IPS-NIHi11 (cell line): Measurements from ENCODE around the gene GNG4.
A peak's percentile ranks its signal among the peaks of the same experiment; 100 is the strongest.

Experiments
- DNase-seq: peaks from one replicate; pipeline ENCODE4 v3.0.0; 2012; ENCODE audit warnings: mixed read lengths, low spot score

GNG4 gene

GRCh38 chr1:235527196-235527814, 122.3 kb downstream of the GNG4 start:
- DNase-seq, result no peak

DNA sequence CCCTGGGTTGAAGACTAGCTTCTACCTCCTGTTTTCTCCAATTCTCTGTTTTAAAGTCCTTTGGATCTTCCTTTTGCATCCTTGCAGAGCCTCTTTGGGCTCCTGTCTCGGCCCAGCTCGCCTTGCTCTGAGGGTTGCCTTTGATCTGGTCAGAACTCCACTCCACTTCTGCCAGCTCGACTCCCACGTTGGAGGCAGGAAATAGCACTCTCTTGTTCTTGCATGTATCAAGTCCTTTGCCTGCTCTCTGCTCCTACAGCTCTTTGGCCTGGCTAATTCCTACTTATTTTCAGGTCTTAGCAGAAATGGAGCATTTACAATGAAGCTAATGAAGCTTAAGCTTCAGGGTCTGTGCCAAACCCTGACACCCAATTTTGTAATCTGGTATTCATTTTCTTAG, 124.3 kb downstream of the GNG4 start:
- DNase-seq, result no peak

DNA sequence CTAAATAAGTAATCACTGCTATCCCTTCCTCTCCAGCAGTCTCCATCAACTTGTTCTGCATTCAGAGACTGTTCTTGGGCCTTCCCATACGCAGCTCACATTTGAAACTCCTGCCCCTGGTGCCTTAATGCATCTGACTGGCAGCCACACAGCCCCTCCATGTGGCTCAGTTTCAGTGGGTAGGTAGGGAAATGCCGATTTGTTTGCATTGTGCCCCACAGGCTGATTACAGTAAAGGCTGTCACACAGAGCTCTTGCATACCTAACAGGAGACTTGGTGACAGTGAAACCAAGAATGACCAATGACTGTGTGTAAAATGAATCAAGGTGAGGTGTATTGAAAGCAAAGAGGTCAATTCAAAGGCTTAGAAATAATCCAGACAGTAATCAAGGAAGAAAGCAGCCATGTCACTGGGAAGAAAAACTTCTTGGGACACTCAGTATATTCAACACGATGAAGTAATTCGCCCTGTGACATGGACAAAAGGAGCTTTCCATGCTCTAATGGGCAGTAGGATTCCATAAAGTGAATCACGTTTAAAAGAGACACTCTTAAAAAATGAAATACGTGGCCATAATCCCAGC, 132.6 kb downstream of the GNG4 start:
- DNase-seq, result no peak

- no peak for DNase-seq
Observed at GRCh38 chr1:235515844-235516512, 133.6 kb downstream of the GNG4 start.

- peak; percentile 39 for DNase-seq
Observed at GRCh38 chr1:235513495-235514366, 135.9 kb downstream of the GNG4 start.

- DNase-seq, result no peak
Observed at GRCh38 chr1:235511470-235512240, 137.9 kb downstream of the GNG4 start.

DNA sequence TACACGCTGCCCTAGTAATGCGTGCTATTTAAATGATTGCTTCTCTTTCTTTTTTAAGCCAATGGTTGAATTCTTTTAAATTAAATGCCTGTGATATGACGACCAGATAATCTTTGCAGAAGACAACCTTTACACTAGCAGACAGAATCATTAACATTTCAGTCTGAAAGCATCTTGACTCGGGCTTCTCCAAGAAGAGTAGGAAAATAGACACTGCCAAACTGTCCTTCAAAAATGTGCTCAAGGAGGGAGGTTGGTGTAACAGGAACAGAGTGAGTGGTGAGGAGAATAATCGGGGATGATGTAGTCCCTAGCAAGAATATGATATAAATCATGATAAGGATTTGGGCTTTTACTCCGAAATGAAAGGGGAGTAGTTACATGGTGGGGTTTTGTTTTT, 138.8 kb downstream of the GNG4 start:
- DNase-seq, result no peak

GRCh38 chr1:235507623-235508022, 142.0 kb downstream of the GNG4 start:
- DNase-seq, result no peak

DNA sequence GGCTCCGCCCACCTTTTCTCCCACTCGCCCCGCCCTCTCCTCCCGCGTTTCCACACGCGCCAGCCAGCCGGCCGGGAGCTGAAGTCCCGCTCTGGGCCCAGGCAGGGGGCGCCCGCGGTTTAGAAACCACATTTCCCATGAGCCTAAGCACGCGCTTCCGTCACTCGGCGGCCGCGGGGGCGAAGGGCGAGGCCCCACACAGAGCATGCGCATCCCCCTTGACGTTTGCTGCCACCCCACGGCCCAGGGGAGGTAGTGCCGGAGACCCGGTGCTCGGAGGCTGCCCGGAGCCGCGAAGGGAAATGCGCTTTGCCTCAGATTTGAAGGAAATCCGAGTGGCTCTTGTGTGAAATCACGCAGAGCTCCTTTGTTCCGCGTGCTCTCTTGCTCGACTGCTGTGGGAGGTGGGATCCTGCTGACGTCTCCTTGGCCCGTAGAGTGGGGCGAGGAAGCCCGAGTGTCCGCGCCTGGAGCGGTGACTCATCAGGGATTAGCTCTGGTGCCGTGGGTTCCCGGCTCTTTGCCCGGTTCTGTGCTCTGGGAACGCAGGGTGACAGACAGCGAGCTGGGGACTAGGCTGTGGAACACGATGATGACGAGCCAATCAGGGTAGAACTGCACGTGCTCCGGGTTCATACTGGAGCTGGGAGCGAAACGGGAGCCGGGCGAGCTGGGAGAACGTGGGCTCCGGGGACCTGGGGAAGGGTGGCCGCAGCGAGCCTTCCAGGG, 144.9 kb downstream of the GNG4 start:
- DNase-seq, result peak; percentile 95

GRCh38 chr1:235504122-235504493, 145.5 kb downstream of the GNG4 start, which contains the start of gene B3GALNT2:
Gene B3GALNT2, minus strand, starts transcription at chr1:235504452. Its CDS starts 200 bp downstream, at chr1:235504252.
- no peak for DNase-seq

GRCh38 chr1:235503403-235504121, 146.0 kb downstream of the GNG4 start:
- peak; percentile 41 for DNase-seq

GRCh38 chr1:235502601-235503402, 146.8 kb downstream of the GNG4 start:
- DNase-seq, result no peak

DNA sequence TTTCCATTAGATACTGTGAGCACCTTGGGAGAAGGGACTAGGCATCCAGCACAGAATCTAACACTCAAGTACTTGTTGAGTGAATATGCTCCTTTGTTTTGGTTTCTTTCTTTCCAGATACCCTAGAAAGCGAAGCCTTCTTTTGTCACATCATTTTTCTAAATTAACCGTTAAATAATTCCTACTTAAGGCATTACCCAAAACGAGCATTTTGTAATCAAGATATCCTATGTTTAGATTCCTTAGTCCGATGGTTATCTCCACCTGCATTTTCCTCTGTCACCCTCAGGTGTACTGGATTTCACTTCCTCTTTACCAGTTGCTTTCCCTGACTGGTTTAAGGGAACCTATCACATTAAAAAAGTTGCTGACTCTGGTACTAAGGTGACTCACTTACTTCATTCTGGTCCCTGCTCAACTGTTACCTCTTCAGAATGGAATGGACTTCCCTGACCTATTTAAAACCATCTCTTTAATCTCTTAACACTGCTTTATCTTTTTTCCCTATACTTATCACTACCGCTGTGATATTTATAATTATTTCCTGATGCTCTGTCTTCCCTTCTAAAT, 148.5 kb downstream of the GNG4 start:
- DNase-seq, result no peak
